GM21515 (cell line): ENCODE measurements around the gene RAB18.
"Not testable (repeated sequence)": the region's sequence is repeated elsewhere in the genome, so short reads cannot be mapped to it uniquely, and the experiment has no call there.

Experiments used
- ATAC-seq: cut with Tn5 transposase; IDR thresholded peaks from one replicate; pipeline ENCODE4 v1.9.1; 2021; ENCODE audit not compliant: unreplicated experiment

The RAB18 gene

DNA sequence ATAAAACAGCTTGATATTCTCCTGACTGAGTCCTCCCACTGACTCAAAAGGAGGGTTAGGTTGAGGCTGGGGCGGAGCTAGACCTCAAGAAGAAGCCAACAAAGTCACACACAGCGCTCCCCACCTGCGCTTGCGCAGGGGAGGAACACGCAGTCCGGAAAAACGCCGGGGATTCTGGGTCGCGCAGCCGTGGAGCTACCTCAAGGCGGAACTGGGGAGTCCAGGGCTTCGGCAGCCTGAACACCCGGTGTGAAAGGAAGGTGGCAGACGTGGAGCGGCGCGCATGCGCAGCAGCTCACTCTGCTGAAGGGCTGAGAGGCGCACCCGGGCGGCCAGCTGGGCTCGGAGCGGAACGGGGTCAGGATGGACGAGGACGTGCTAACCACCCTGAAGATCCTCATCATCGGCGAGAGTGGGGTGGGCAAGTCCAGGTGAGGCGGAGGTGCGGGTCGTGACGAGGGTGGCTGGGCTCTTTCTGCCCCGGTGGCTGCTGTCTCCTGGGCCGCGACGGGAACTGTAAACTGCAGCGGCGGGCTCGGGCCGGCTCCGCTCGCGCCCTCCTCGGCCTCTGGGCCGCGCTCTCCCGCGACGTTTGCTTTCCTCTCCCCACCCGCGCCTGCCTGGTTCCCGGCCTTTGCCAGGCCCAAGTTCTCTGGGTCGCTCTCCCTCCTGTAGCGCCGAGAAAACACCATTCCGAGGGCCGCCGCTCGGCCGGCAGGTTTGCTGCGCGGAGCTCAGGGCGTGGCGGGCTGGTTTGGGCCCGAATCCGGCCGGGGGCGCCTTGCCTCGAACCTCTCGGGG is at the start of gene RAB18:
RAB18 (plus strand) TSS at position 298 of the 801 bp plus-strand sequence; CDS start at position 364, 66 bp downstream.
- ATAC-seq, result peak; percentile 98

DNA sequence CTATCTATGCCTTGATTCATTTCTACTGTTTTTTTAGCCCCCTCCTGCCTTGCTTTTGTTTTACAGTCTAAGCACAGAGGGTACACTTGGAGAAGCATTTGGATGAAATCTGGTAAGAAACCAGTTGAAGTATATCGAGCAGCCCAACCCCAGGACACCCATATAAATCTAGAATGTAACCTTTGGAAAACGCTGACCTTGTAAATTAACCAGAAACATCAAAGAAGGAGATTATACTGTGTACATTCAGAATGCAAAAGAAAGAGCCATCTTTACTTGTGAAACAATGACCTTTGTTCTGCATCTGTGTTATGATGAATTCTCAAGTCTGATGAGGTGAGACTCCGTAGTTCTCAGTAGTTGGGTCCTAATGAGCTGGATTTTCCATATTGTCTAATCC is 49.3 kb upstream of the RAB18 start:
- no peak for ATAC-seq

DNA sequence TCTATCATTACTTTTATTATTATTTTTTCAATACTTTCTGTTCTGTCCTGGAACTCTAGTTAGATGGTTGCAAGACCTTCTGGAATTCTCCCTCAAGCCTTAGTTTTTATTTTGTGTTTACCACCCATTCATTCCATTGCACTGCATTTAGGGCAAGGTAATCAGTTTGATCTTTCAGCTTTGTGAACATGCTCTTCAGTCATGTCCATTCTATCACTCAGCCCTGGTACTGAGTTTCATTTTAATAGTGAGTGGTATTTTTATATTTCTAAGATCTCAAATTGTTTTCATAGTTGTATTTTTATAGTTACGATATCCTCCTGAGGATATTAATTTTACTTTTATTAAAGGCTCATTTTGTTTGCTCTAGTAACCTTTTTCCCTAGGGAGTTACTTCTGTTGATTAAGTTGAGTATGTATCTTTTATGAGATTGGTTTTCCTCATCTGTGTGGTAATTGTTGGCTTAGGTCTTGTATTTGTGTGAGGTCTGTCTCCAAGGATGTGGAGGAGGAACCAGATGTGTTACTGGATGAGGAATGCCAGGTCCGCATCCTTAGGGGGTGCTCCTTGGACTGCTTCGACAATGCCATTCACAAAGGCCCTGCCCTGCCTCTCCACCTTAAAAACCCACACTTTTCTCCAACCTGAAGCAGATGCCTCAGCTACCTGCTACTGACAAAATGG is 46.7 kb upstream of the RAB18 start:
- ATAC-seq, result no peak

DNA sequence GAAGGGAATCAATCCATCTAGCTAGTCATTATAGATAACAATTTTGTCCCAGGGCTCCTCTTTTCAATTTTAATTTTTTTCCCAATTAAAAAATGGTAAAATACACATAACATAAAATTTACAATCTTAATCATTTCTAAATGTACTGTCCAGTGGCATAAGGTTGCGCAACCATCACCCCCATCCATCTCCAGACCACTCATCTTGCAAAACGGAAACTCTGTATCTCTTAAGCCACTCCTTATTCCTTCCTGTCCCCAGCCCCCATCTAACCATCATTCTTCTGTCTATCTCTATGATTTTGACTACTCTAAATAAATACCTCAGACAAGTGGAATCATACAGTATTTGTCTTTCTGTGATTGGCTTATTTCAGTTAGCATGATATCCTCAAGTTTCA is 46.1 kb upstream of the RAB18 start:
- no peak for ATAC-seq

DNA sequence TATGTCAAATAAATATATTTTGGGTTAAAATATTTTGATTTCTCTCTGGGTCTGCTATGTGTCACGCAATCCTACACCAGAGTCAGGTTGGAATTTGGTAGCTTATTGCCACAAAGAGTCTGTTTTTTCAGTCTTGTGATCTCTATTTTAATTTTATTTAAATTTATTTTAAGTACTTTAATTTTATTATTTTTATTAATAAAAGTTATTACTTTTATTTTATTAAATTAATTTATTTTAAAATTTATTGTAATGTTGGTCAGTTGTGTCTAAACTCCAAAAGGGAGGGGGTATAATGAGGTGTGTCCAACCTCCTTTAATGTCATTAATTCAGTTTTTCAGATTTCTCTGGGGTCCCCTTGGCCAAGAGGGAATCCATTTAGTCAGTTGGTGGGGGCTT is 42.8 kb upstream of the RAB18 start:
- no peak for ATAC-seq

DNA sequence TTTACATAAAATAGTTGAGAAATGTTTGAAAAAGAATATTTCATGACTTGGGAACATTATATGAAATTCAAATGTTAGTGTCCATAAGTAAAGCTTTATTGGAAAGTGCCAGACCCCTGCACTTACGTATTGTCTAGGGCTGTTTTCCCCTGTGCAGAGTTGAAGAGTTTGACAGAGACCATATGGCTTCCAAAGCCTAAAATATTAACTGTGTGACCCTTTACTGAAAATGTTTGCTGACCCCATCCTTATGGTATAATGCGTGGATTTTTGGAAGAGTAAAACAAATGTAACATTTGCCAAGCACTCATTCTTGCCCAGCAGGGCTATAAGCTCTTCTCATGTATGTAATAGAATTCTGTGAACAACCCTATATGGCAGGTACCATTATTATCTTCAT is 40.1 kb upstream of the RAB18 start:
- no peak for ATAC-seq

DNA sequence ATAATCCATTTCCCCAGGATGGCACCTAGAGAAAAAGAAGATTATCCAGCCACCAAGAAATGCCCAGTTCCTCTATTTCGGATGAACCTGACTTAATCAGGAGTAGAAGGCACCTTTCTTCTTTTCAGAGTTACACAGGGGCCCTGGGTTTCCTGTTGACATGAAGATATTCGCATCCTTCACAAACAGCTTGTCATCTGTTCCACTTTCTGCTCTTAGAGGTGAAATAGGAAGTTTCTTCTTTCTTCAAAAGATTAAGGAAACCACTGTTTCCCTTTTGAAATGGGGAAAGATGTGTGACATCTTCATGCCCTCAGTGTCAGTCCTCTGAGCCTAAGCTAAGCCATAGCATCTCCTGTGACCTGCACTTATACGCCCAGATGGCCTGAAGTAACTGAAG is 39.1 kb upstream of the RAB18 start:
- peak; percentile 69 for ATAC-seq

DNA sequence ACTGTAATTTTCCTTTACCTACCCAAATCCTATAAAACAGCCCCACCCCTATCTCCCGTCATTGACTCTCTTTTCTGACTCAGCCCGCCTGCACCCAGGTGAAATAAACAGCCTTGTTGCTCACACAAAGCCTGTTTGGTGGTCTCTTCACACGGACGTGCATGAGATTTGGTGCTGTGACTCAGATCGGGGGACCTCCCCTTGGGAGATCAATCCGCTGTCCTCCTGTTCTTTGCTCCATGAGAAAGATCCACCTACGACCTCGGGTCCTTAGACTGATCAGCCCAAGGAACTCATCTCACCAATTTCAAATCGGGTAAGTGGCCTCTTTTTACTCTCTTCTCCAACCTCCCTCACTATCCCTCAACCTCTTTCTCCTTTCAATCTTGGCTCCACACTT is 38.5 kb upstream of the RAB18 start:
- not testable (repeated sequence) for ATAC-seq

DNA sequence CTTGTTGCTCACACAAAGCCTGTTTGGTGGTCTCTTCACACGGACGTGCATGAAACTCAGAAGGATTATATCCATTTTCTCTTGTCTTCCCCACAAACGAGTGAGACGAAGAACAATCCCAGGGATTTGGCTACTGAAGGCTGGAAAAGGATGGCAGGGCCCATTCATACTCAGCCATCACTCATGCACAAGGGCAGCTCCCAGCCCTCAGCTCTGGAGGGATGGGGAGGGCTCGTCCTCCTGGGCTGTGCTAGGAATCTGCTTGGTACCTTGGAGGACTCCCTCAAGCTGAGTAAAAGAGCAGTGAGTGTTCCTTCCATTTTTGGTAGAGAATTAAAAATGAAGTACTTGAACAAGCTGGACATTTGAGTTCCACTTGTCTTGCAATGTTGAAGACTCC is 33.2 kb upstream of the RAB18 start:
- ATAC-seq, result no peak

DNA sequence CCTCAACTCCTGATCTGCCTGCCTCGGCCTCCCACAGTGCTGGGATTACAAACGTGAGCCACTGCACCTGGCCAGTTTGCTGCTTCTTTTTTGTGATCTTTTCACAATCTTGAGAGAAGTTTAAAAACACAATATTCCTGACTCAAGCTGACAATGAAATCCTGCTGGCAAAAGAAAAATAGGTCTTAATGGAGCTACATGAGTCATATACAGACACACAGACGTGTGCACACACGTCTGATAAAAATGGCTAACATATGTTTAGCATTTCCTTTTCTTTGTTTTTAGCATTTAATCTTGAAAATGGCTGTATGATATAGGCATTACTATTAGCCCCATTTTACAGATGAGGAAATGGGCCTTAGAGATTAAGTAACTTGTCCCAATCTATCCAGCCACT is 29.4 kb upstream of the RAB18 start:
- no peak for ATAC-seq

DNA sequence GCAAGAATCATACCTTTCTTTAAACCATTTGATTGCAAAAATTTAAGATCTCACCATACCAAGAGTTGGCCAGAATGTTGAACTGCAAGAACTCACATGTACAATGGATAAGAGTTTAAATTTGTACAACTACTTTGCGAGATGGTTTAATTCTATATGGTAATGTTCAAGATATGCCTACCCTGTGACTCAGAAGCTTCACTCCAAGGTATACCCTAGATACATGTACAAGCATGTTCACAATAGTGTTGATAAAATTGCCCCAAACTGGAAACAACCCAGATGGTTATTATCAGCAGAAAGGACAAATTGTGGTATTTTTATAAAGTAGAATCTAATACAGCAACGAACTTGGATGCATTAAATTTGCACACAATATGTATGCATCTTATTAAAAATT is 25.1 kb upstream of the RAB18 start:
- no peak for ATAC-seq

DNA sequence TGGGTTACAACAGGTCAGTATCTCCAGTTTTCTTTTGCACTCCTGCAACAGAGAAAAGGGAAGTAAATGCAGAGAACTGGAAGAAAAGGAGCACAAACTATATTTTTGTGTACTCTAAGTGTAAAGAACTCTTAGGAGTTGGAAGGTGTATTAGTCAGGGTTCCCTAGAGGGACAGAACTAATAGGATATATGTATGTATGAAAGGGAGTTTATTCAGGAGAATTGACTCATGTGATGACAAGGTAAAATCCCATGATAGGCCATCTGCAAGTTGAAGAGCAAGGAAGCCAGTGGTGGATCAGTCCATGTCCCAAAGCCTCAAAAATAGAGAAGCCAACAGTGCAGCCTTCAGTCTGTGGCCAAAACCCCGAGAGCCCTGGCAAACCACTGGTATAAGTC is 22.6 kb upstream of the RAB18 start:
- no peak for ATAC-seq

DNA sequence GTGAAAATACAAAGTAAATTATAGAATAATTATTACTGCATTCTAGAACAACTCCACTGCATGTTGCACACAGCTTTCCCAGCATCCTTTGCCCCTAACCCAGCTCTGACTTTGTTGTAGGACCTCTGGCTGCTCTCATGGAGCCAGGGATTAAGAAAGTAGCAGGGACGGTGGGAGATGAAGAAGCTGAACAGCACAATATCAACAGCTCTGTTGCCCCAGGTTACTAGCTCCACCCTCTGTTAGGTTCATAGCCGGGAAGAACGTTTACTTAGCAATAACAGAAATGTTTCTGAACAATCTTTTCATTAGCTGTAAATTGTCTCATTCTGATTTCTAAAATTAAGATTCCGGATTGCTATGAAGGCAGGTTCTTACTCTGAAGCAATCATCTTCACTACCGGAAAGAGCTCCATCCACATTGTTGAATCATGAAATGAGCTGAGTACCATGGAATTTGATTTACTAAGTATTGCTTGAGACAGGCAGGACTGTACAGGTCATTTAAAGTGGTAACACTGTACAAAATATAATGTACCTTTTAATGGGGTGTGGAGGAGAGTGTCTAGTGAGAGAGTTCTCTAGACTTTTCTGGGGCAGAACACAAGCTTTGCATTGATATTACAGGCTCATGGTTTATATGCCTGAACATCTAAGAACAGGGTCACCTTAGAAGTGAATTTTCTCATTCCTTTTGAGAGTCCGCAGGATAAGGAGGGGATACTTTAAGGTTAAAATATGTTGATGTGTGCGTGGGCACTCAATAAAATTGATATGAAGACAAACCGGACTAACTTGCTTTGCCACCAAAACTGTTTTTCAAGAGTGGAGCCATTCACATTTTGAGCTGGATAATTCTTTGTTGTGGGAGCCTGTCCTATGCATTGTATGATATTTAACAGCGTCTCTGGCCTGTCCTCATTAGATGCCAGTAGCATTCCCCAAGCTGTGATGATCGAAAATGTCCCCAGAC is 20.8 kb upstream of the RAB18 start:
- no peak for ATAC-seq

DNA sequence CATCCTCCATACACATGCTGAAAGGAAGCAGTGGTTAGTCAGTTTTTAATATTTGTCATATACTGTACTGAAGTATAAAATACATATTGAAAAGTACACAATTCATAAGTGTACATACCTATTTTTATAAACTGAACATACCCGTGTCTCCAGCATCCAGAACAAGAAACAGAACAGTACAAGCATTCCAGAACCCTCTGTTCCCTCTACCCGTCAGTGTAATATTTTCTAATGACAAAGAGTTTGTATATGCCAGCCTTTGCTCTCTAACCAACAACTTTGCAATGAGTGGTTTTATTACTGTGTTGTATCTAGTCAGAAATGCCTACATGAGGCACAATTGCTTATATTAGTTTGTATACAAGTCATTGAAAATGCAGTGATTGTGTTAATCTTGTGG is 18.7 kb upstream of the RAB18 start:
- ATAC-seq, result no peak

DNA sequence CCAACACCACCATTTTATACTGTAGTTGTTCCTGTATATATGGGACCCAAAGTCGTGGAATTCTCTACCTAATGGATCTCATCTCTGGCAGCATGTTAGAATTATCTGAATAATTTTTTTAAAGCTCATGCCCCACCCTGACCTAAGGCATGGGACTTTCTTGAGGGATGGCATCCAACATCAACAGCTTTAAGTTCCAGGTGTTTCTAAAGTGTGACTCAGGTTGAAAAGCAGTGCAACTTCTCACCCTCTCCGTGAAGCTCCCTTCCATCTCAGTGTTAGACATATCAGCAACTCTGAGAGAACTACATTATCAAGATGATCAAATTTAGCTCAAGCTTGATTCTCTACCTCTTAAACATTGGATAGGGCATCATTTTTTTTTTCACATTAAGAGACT is 18.1 kb upstream of the RAB18 start:
- ATAC-seq, result no peak

DNA sequence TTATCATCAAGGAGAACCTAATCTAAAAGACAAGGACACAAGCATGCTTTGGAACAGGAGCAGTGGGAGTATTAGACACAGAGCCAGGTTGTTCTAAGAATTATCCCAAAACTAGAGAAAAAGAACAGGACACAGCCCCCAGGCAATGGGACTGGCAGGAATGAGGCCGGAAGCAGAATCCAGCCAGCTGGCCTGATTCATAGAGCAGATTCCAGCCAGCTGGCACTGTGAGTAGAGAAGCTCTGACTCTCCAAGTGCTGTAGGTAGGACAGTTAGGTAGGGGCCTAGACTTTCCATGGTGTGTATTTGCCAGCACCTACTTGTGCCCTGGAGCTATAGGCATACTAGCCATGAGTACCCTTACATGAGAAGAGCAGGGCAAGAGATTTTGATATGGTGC is 13.3 kb upstream of the RAB18 start:
- no peak for ATAC-seq

DNA sequence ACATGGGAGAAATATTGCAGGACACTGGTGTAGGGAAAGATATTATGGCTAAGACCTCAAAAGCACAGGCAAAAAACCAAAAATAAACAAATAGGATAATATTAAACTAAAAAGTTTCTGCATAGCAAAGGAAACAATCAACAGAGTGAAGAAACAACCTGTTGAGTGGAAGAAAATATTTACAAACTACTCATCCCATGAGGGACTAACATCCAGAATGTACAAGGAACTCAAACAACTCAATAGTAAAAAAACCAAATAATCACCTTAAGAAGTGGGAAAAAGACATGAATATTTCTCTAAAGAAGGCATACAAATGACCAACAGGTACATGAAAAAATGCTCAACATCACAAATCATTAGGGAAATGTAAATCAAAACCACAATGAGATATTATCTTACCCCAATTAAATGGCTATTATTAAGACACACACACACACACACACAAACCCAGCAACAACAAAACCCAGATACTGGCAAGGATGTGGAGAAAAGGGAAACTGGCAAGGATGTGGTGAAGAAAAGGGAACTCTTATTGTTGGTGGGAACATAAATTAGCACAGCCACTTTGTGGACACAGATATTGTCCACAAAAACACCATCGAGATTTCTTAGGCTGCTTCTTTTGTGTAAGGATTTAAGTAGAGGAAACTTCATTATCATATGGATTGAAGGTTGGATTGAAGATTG is 9.8 kb upstream of the RAB18 start:
- no peak for ATAC-seq

DNA sequence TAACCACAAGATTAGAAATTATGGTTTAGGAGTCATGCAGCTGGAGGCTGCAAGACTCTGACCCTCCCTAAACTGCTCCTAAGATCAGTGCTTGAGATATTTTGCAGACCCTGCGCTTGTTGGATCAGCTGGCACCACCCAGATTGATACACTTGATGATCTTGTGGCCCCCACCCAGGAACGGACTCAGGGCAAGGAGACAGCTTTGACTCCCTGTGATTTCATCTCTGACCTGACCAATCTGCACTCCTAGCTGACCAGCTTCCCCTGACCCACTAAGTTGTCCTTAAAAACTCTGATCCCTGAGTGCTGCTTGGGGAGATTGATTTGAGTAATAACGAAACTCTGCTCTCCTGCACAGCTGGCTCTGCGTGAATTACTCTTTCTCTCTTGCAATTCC is 8.0 kb upstream of the RAB18 start:
- ATAC-seq, result no peak

DNA sequence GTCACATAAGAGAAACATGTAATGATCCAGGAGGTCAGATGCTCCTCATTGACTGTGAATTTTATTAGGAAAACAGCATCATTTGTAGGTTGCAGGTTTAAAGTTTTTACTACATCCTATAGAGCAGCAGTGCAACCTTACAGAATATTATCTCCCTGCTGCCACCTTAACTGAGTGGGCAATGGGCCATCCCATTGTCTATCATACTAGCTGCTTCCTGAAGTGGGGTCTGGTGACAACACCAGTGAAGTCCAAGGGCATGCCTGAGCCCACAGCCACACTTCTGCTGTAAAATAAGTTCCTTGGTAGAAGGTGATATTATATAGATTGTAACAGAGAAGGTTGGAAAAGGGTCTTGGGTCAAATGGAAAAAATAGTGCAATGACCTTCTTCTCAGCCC is 4.0 kb upstream of the RAB18 start:
- no peak for ATAC-seq

DNA sequence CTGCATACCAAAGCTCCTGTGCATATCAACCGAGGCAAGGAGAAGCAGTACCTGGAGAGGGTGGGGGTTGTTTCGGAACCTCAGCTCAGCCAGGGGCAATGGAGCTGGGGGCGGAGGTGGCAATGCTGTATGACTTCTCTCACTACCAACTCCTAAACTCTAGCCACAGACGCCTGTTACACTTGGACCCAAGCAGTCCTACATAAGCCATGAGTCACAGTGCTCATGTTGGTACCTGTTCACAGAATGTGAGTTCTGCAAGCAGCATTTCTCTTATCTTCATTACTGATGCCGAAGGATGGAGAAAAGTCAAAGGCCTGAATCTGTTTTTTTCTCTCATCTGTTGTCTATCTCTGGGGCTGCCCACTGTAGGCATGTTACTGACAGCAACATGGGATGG is 3.2 kb upstream of the RAB18 start:
- no peak for ATAC-seq

DNA sequence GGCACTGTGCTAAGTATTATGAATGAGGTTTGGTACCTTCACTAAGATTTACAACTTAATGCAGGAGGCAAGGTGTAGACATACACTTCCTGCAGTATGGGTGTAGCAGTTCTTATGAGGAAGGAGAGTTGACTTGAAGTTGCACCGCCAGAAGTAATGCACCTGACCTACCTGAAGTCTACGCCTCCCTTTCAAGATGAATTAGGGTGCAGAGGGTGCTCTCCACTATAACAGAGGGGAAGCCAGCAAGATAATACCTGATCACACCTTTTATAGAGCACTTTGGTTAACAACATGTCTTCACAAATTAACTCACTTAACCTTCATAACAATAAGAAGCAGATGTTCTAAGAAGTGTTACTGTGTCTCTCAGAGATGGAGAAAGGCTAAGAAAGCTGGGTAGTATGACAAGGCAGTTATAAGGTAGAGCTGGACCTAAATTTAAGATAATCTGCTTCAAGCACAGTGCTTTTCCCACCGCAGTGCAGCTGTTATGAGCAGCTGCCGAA is 552 bp upstream of the RAB18 start:
- no peak for ATAC-seq
